Immature natural killer cell (primary cell): ENCODE results near the gene TXK. TPM values are rescaled to one million over a fixed set of nuclear protein-coding genes. Genes with fewer than 3 reads are reported as not detected.
A peak's percentile ranks its signal among the peaks of the same experiment; 100 is the strongest.

Experiments
- DNase-seq, 3 donors: peaks; one replicate each; pipeline ENCODE4 v3.0.0; 2022; ENCODE audit warnings: mixed read lengths in 1 of 3
- H3K27ac Mint-ChIP-seq, 6 donors: one replicate each; pipeline ENCODE4 v1.8.0; 2020; ENCODE audit warnings: mixed read lengths in 6 of 6, mild to moderate bottlenecking in 5 of 6, inconsistent platforms in 4 of 6, moderate library complexity in 3 of 6
- H3K27me3 Mint-ChIP-seq, 3 donors: one replicate each; pipeline ENCODE4 v1.8.0; 2020 to 2021; ENCODE audit warnings: low read depth in 3 of 3, mild to moderate bottlenecking in 3 of 3, mixed read lengths in 3 of 3, moderate library complexity in 3 of 3, inconsistent platforms in 1 of 3
- H3K36me3 Mint-ChIP-seq, 3 donors: one replicate each; pipeline ENCODE4 v1.8.0; 2020; ENCODE audit warnings: mixed read lengths in 3 of 3, inconsistent platforms in 2 of 3, mild to moderate bottlenecking in 2 of 3
- H3K4me1 Mint-ChIP-seq, 2 donors: one replicate each; pipeline ENCODE4 v1.8.0; 2020; ENCODE audit warnings: inconsistent platforms in 2 of 2, mild to moderate bottlenecking in 2 of 2, mixed read lengths in 2 of 2, moderate library complexity in 1 of 2
- H3K4me3 Mint-ChIP-seq, 5 donors: one replicate each; pipeline ENCODE4 v1.8.0; 2020; ENCODE audit warnings: mild to moderate bottlenecking in 5 of 5, mixed read lengths in 5 of 5, inconsistent platforms in 3 of 5, moderate library complexity in 3 of 5
- H3K9me3 Mint-ChIP-seq, 6 donors: one replicate each; pipeline ENCODE4 v1.8.0; 2020; ENCODE audit warnings: mild to moderate bottlenecking in 6 of 6, mixed read lengths in 6 of 6, inconsistent platforms in 4 of 6, moderate library complexity in 3 of 6
- polyA plus RNA-seq, 3 donors: library from polyadenylated mRNA; unstranded; fragments of 300-500 nt; fragmentation: Illumina TruSeq; gene quantifications; one replicate each; pipeline ENCODE4 v1.2.3, GENCODE V29; 2021

The TXK gene
- polyA plus RNA-seq, 3 donors from 2014 or later, result 176 to 314 (median 243) TPM

GRCh38 chr4:48032721-48033120, 101.3 kb downstream of the TXK start:
- H3K36me3 Mint-ChIP-seq, result peaks cover 0 to 4% (median 0%) of the 10 kb centered on the region in 3 donors
- H3K9me3 Mint-ChIP-seq, result no peaks in the 10 kb centered on the region
- peaks cover 0 to 3% (median 2%) of the 10 kb centered on the region in 3 donors for H3K27me3 Mint-ChIP-seq
- H3K4me1 Mint-ChIP-seq, result peaks cover 3 to 6% of the 10 kb centered on the region in 2 donors
- H3K27ac Mint-ChIP-seq, result no peak overlapping the region
- H3K4me3 Mint-ChIP-seq, result no peak overlapping the region
- no peak for DNase-seq

DNA sequence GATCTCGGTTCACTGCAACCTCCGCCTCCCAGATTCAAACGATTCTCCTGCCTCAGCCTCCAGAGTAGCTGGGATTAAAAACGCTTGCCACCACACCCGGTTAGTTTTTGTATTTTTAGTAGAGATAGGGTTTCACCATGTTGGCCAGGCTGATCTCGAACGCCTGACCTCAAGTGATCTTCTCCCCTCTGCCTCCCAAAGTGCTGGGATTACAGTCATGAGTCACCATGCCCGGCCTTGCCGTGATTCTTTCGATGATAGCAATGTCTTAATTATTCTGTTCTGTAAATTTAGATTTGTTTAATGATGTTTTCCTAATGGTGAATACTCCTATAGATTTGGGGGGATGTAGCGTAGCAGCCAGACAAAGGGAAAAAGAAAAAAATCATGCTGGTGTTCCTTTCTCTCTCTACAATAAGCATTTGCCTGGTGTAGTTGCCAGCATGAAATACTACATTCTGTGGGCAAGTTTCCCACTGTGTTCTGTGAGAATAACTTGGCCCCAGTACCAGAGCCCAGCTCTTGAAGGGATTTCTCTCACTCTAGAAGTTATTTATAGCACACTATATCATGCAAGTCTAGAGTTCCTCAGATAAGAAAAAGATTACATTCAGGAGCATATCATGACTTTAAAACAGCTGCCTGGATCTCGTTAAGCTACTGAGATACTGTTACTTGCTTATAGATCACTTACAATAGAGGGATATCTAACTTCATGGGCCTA, 102.1 kb downstream of the TXK start:
- Mint-ChIP-seq H3K4me1 (peaks cover 3 to 6% of the 10 kb centered on the region in 2 donors), H3K27ac (no peak overlapping the region), H3K36me3 (peaks cover 0 to 2% (median 0%) of the 10 kb centered on the region in 3 donors), H3K9me3 (no peaks in the 10 kb centered on the region), H3K27me3 (peaks cover 2 to 3% (median 2%) of the 10 kb centered on the region in 3 donors), H3K4me3 (no peak overlapping the region)
- no peak for DNase-seq

- no peak overlapping the region for H3K4me3 Mint-ChIP-seq
- no peak overlapping the region for H3K27ac Mint-ChIP-seq
- H3K4me1 Mint-ChIP-seq, result peaks cover 3 to 6% of the 10 kb centered on the region in 2 donors
- no peaks in the 10 kb centered on the region for H3K9me3 Mint-ChIP-seq
- peaks cover 2 to 8% (median 4%) of the 10 kb centered on the region in 3 donors for H3K27me3 Mint-ChIP-seq
- H3K36me3 Mint-ChIP-seq, result no peaks in the 10 kb centered on the region
- DNase-seq, result no peak
Observed at GRCh38 chr4:48030470-48030869, 103.6 kb downstream of the TXK start.

GRCh38 chr4:48028696-48029095, 105.4 kb downstream of the TXK start:
- Mint-ChIP-seq H3K36me3 (peaks cover 0 to 4% (median 0%) of the 10 kb centered on the region in 3 donors), H3K27me3 (peaks cover 2 to 8% (median 3%) of the 10 kb centered on the region in 3 donors), H3K4me1 (peaks cover under 1 to 2% of the 10 kb centered on the region in 2 donors), H3K4me3 (no peak overlapping the region), H3K27ac (no peak overlapping the region), H3K9me3 (no peaks in the 10 kb centered on the region)
- DNase-seq, result no peak

- Mint-ChIP-seq H3K27ac (no peak overlapping the region), H3K9me3 (no peaks in the 10 kb centered on the region), H3K36me3 (peaks cover 0 to 4% (median 3%) of the 10 kb centered on the region in 3 donors)
Observed at GRCh38 chr4:48027653-48028052, 106.4 kb downstream of the TXK start.

GRCh38 chr4:48025005-48025404, 109.0 kb downstream of the TXK start:
- no peak overlapping the region for H3K4me3 Mint-ChIP-seq
- H3K27ac Mint-ChIP-seq, result no peak overlapping the region
- H3K36me3 Mint-ChIP-seq, result peaks cover 0 to 4% (median 3%) of the 10 kb centered on the region in 3 donors
- peaks cover 2 to 8% (median 3%) of the 10 kb centered on the region in 3 donors for H3K27me3 Mint-ChIP-seq
- no peaks in the 10 kb centered on the region for H3K9me3 Mint-ChIP-seq
- no peaks in the 10 kb centered on the region for H3K4me1 Mint-ChIP-seq
- DNase-seq, result no peak

More at GRCh38 chr4:48027653-48028052, 106.4 kb downstream of the TXK start:
- H3K27me3 Mint-ChIP-seq, result peaks cover 2 to 8% (median 3%) of the 10 kb centered on the region in 3 donors
- no peaks in the 10 kb centered on the region for H3K4me1 Mint-ChIP-seq
- no peak overlapping the region for H3K4me3 Mint-ChIP-seq
- DNase-seq, result no peak

DNA sequence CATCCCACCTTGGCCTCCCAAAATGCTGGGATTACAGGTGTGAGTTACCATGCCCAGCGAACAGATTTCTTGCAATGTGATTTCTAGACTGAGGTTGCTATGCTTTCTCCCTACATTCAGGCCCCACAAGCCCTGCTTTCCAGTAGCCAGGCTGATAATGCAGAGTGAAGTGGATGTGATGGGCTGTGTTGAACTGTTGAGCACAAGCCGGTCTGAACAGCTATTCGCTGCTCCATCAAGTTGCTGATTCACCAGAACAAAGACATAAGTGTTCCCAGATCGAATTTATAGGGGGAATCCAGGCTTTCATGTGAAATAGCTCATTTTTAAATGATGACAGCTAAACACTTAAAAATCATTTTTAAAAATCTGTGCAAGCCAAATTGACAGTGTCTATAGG, 109.5 kb downstream of the TXK start:
- Mint-ChIP-seq H3K4me3 (no peak overlapping the region), H3K9me3 (no peaks in the 10 kb centered on the region), H3K4me1 (no peaks in the 10 kb centered on the region), H3K27me3 (peaks cover 3 to 8% (median 4%) of the 10 kb centered on the region in 3 donors), H3K36me3 (peaks cover 0 to 4% (median 3%) of the 10 kb centered on the region in 3 donors), H3K27ac (no peak overlapping the region)
- no peak for DNase-seq

- no peak for DNase-seq
- H3K27me3 Mint-ChIP-seq, result peaks cover 4 to 9% (median 6%) of the 10 kb centered on the region in 3 donors
- no peaks in the 10 kb centered on the region for H3K9me3 Mint-ChIP-seq
- H3K4me1 Mint-ChIP-seq, result peaks cover 0 to 3% of the 10 kb centered on the region in 2 donors
- no peak overlapping the region for H3K4me3 Mint-ChIP-seq
- H3K36me3 Mint-ChIP-seq, result peaks cover 0 to 4% (median 3%) of the 10 kb centered on the region in 3 donors
- no peak overlapping the region for H3K27ac Mint-ChIP-seq
Observed at GRCh38 chr4:48022192-48022799, 111.8 kb downstream of the TXK start.

- Mint-ChIP-seq H3K9me3 (no peaks in the 10 kb centered on the region), H3K27me3 (peaks cover 6 to 7% (median 7%) of the 10 kb centered on the region in 3 donors), H3K4me3 (no peak overlapping the region), H3K4me1 (peaks cover 3 to 8% of the 10 kb centered on the region in 2 donors), H3K27ac (no peak overlapping the region), H3K36me3 (peaks cover 0 to 4% (median 3%) of the 10 kb centered on the region in 3 donors)
- DNase-seq, result no peak
Observed at GRCh38 chr4:48021100-48021499, 113.0 kb downstream of the TXK start.

DNA sequence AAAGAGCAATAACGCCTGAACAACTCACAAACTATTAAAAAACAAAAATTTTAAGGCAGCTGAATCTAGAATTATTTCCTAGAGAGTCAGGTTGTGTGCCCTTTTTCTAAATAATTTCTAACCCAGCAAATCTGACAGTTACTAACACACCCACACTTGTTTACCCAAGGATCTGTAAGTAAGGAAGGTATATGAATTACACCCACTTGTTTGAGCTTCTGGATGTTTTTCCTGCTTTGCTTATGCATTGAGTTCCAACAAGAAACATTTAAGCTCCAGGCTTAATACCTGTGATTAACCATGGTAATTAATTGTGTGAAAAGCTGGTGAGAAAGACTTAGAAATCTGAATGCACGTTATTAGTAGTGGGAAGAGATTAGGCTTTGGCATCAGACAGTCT, 115.9 kb downstream of the TXK start:
- peaks cover 8 to 20% (median 12%) of the 10 kb centered on the region in 3 donors for H3K27me3 Mint-ChIP-seq
- H3K36me3 Mint-ChIP-seq, result no peaks in the 10 kb centered on the region
- H3K4me3 Mint-ChIP-seq, result no peak overlapping the region
- H3K9me3 Mint-ChIP-seq, result peaks cover 0 to 2% (median 0%) of the 10 kb centered on the region in 6 donors
- H3K27ac Mint-ChIP-seq, result no peak overlapping the region
- peaks cover 8 to 12% of the 10 kb centered on the region in 2 donors for H3K4me1 Mint-ChIP-seq
- DNase-seq, result no peak

DNA sequence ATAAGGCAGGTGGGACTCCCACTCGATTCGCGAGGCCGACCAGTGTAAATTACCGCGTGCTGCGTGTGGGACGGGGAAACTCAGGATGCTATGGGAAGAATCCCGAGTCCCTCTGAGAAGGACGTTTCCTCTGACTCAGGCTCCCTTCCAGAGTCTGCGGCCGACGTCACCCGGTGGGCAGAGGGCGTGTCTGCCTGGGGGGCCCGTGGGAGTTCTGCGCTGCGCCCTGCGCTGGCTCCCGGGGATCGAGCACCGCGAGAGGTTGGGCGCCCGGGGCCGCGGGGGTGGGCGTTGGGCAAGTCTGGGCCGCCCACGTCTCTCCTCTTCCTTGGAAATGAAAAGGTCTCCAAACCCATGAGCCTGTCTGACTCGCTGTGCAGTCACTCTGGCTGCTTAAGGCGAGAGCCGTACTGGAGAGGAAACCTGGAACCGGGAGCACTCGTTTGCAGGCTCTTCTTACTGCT, 116.9 kb downstream of the TXK start:
- DNase-seq, result peak in 1 of 3 donors; percentile 18
- H3K4me1 Mint-ChIP-seq, result peaks cover 8 to 12% of the 10 kb centered on the region in 2 donors
- H3K27ac Mint-ChIP-seq, result no peak overlapping the region
- H3K4me3 Mint-ChIP-seq, result peak overlapping the region; percentile 82 to 94 (median 87)
- peaks cover 0 to 2% (median 0%) of the 10 kb centered on the region in 6 donors for H3K9me3 Mint-ChIP-seq
- no peaks in the 10 kb centered on the region for H3K36me3 Mint-ChIP-seq
- H3K27me3 Mint-ChIP-seq, result peaks cover 8 to 20% (median 12%) of the 10 kb centered on the region in 3 donors
